T-cell (primary cell): Measurements from ENCODE around the gene TTYH3. TPM values are rescaled to one million over a fixed set of nuclear protein-coding genes. Genes with fewer than 3 reads are reported as not detected.
A peak's percentile ranks its signal among the peaks of the same experiment; 100 is the strongest.
"Not testable (repeated sequence)": the region's sequence is repeated elsewhere in the genome, so short reads cannot be mapped to it uniquely, and the experiment has no call there.

Source experiments
- ATAC-seq, 4 experiments: fragments of 200-7000 bp in 3 of 4; fragments of 150-1000 bp in 1 of 4; cut with Tn5 transposase; replicated peaks in 1 of 4; 1 replicate in 3 of 4; 2 replicates in 1 of 4; pipeline ENCODE4 v1.10.0; 2021; ENCODE audit warnings: moderate library complexity in 3 of 4, mild to moderate bottlenecking in 2 of 4, moderate number of reproducible peaks in 1 of 4
- CTCF ChIA-PET, 2 donors: fragments of 300-600 bp; sonication (Branson Sonifier 250); formaldehyde crosslinking; loops; one replicate each; lab custom pipeline; 2022; ENCODE audit warnings: antibody characterized with exemption in 2 of 2; lab: Charles Lee
- POLR2A ChIA-PET, 2 donors: fragments of 300-600 bp; sonication (Branson Sonifier 250); formaldehyde crosslinking; loops; one replicate each; lab custom pipeline; 2022; ENCODE audit warnings: antibody characterized with exemption in 2 of 2; lab: Charles Lee
- DNase-seq, 35 experiments: peaks; one replicate each; pipeline versions ENCODE4 v3.0.0 to v3.0.0-alpha.2; 2013 to 2023
- H3K27ac ChIP-seq: one replicate; pipeline ENCODE4 v1.5.1; 2013; ENCODE audit warnings: low read length
- H3K27me3 ChIP-seq, 2 experiments: replicated peaks in 1 of 2; 1 replicate in 1 of 2; 2 replicates in 1 of 2; pipeline versions ENCODE4 v1.6.1 to v1.7.0; 2013; ENCODE audit warnings: low read length in 1 of 2, mixed read lengths in 1 of 2; ENCODE audit not compliant: control insufficient read depth in 2 of 2, insufficient read depth in 2 of 2; ENCODE audit errors: extremely low read depth in 1 of 2
- H3K36me3 ChIP-seq, 2 donors: 1 replicate in 1 of 2; 2 replicates in 1 of 2; pipeline versions ENCODE4 v1.6.1 to v1.7.0; 2013; ENCODE audit warnings: low read length in 1 of 2; ENCODE audit not compliant: control insufficient read depth in 2 of 2, insufficient read depth in 1 of 2; ENCODE audit errors: extremely low read depth in 1 of 2
- H3K4me1 ChIP-seq, 2 experiments: 1 replicate in 1 of 2; 2 replicates in 1 of 2; pipeline versions ENCODE4 v1.6.1 to v1.7.0; 2013; ENCODE audit warnings: low read length in 2 of 2, mixed read lengths in 1 of 2; ENCODE audit not compliant: insufficient read depth in 2 of 2, control insufficient read depth in 1 of 2; ENCODE audit errors: extremely low read depth in 1 of 2
- H3K4me3 ChIP-seq, 2 donors: 1 replicate in 1 of 2; 2 replicates in 1 of 2; pipeline versions ENCODE4 v1.5.1 to v1.7.0; 2013; ENCODE audit warnings: mild to moderate bottlenecking in 2 of 2, low read length in 1 of 2, moderate library complexity in 1 of 2; ENCODE audit not compliant: control insufficient read depth in 1 of 2; ENCODE audit errors: extremely low read depth in 1 of 2
- H3K9me3 ChIP-seq: 2 replicates; pipeline ENCODE4 v1.7.0; 2013
- H3K27ac Mint-ChIP-seq, 2 donors: one replicate each; pipeline ENCODE4 v1.8.0; 2020 to 2021; ENCODE audit warnings: mild to moderate bottlenecking in 2 of 2, mixed read lengths in 2 of 2
- H3K27me3 Mint-ChIP-seq, 2 donors: one replicate each; pipeline ENCODE4 v1.8.0; 2021 to 2022; ENCODE audit warnings: mixed read lengths in 2 of 2
- H3K36me3 Mint-ChIP-seq: one replicate; pipeline ENCODE4 v1.8.0; 2021; ENCODE audit warnings: mixed read lengths
- H3K4me1 Mint-ChIP-seq, 3 donors: one replicate each; pipeline ENCODE4 v1.8.0; 2020 to 2022; ENCODE audit warnings: mixed read lengths in 3 of 3, mild to moderate bottlenecking in 1 of 3
- H3K4me3 Mint-ChIP-seq, 3 donors: one replicate each; pipeline ENCODE4 v1.8.0; 2020 to 2022; ENCODE audit warnings: mild to moderate bottlenecking in 3 of 3, mixed read lengths in 3 of 3, moderate library complexity in 3 of 3
- H3K9me3 Mint-ChIP-seq, 3 donors: one replicate each; pipeline ENCODE4 v1.8.0; 2020 to 2022; ENCODE audit warnings: mixed read lengths in 3 of 3
- WGBS: methylation state at CpG from one replicate; pipeline ENCODE4 v1.1.5; 2013; ENCODE audit warnings: missing lambda C conversion rate; ENCODE audit not compliant: insufficient coverage; 5-methylcytosine and 5-hydroxymethylcytosine counted together
- total RNA-seq, 35 experiments: library from RNA in 6 of 35; stranded (reverse) in 6 of 35; fragments of 120-200 nt in 1 of 35; gene quantifications; one replicate each; pipeline versions ENCODE4 v1.2.1 to v1.2.4 and lab custom pipeline; 2013 to 2026

The TTYH3 gene
- total RNA-seq, 5 donors from 2014 or later (not counting 1 experiment from before 2014, with no cell fraction given), result 11.5 to 17.7 (median 14.5) TPM

GRCh38 chr7:2692543-2692942, 60.8 kb downstream of the TTYH3 start:
- Mint-ChIP-seq H3K36me3 (no peaks in the 10 kb centered on the region), H3K9me3 (no peaks in the 10 kb centered on the region), H3K4me1 (peaks cover 5 to 12% (median 11%) of the 10 kb centered on the region in 3 donors), H3K4me3 (no peak overlapping the region), H3K27ac (no peak overlapping the region), H3K27me3 (peaks cover 18 to 31% of the 10 kb centered on the region in 2 donors)
- DNase-seq, result no peak
- H3K27ac ChIP-seq, result no peak overlapping the region
- no peak for ATAC-seq
- no peaks in the 10 kb centered on the region for H3K36me3 ChIP-seq
- ChIA-PET CTCF (interaction anchor here in 1 of 2 donors (1.0 kb wide), 1 partner anchor 18 kb away, joined by 3 read pairs; no protein-coding TSS in a partner anchor), POLR2A (no interaction called here)
- H3K27me3 ChIP-seq, result peaks cover 0 to 49% of the 10 kb centered on the region in 2 experiments
- peaks cover 0 to 25% of the 10 kb centered on the region in 2 experiments for H3K4me1 ChIP-seq
- no peak overlapping the region for H3K4me3 ChIP-seq
- WGBS, result 76% methylated on average over 13 of the region's 14 CpGs
- no peaks in the 10 kb centered on the region for H3K9me3 ChIP-seq

- peaks cover 0 to 24% of the 10 kb centered on the region in 2 experiments for H3K4me1 ChIP-seq
- DNase-seq, H3K36me3 ChIP-seq, H3K9me3 Mint-ChIP-seq, H3K27ac Mint-ChIP-seq, ATAC-seq, H3K4me3 ChIP-seq, H3K36me3 Mint-ChIP-seq, CTCF ChIA-PET, H3K4me3 Mint-ChIP-seq, POLR2A ChIA-PET, H3K27ac ChIP-seq, H3K9me3 ChIP-seq: not testable (repeated sequence)
- WGBS, result 91% methylated on average over 13 of the region's 19 CpGs
- Mint-ChIP-seq H3K4me1 (peaks cover 13 to 17% (median 16%) of the 10 kb centered on the region in 3 donors), H3K27me3 (peaks cover 17 to 27% of the 10 kb centered on the region in 2 donors)
- peaks cover 0 to 42% of the 10 kb centered on the region in 2 experiments for H3K27me3 ChIP-seq
Measured at GRCh38 chr7:2693420-2694121, 61.8 kb downstream of the TTYH3 start.

GRCh38 chr7:2694122-2694436, 62.3 kb downstream of the TTYH3 start:
- CTCF ChIA-PET, H3K27ac ChIP-seq, H3K9me3 Mint-ChIP-seq, ATAC-seq, POLR2A ChIA-PET, H3K36me3 ChIP-seq, DNase-seq, H3K9me3 ChIP-seq, H3K27ac Mint-ChIP-seq, H3K4me3 Mint-ChIP-seq, H3K36me3 Mint-ChIP-seq, H3K4me3 ChIP-seq: not testable (repeated sequence)
- H3K27me3 ChIP-seq, result peaks cover 0 to 37% of the 10 kb centered on the region in 2 experiments
- peaks cover 12 to 22% of the 10 kb centered on the region in 2 donors for H3K27me3 Mint-ChIP-seq
- 89% methylated on average over 6 of the region's 8 CpGs for WGBS
- peaks cover 0 to 24% of the 10 kb centered on the region in 2 experiments for H3K4me1 ChIP-seq
- H3K4me1 Mint-ChIP-seq, result peaks cover 13 to 17% (median 16%) of the 10 kb centered on the region in 3 donors

GRCh38 chr7:2698581-2699288, 66.9 kb downstream of the TTYH3 start:
- H3K4me3 ChIP-seq, result peak overlapping the region; percentile 6 to 25
- DNase-seq (peak; percentile 41 to 81 (median 61)), ATAC-seq (peak; percentile 91 to 93 (median 93))
- H3K4me1 ChIP-seq, result peaks cover 0 to 30% of the 10 kb centered on the region in 2 experiments
- peak overlapping the region; percentile 83 to 85 for H3K27ac Mint-ChIP-seq
- H3K9me3 Mint-ChIP-seq, result no peaks in the 10 kb centered on the region
- H3K27ac ChIP-seq, result no peak overlapping the region
- H3K4me3 Mint-ChIP-seq, result peak overlapping the region; percentile 60 to 71 (median 63)
- WGBS, result 0% methylated on average over 8 of the region's 18 CpGs
- H3K36me3 Mint-ChIP-seq, result no peaks in the 10 kb centered on the region
- H3K9me3 ChIP-seq, result no peaks in the 10 kb centered on the region
- H3K27me3 ChIP-seq, result peaks cover 0 to 4% of the 10 kb centered on the region in 2 experiments
- no peaks in the 10 kb centered on the region for H3K36me3 ChIP-seq
- ChIA-PET POLR2A (interaction anchor here in 1 of 2 donors (0.6 kb wide), 1 partner anchor 17 kb away, joined by 3 read pairs; no protein-coding TSS in a partner anchor), CTCF (interaction anchor here (0.8 to 1.8 kb wide), 5 partner anchors 11 to 21 kb away, joined by 3 to 29 read pairs (median 5); no protein-coding TSS in a partner anchor)
- no peaks in the 10 kb centered on the region for H3K27me3 Mint-ChIP-seq
- peaks cover 24 to 31% (median 27%) of the 10 kb centered on the region in 3 donors for H3K4me1 Mint-ChIP-seq

- DNase-seq (no peak), ATAC-seq (no peak)
- Mint-ChIP-seq H3K27ac (peak overlapping the region; percentile 83 to 85), H3K4me3 (peak overlapping the region; percentile 60 to 71 (median 63)), H3K27me3 (no peaks in the 10 kb centered on the region), H3K36me3 (no peaks in the 10 kb centered on the region), H3K9me3 (no peaks in the 10 kb centered on the region), H3K4me1 (peaks cover 24 to 31% (median 27%) of the 10 kb centered on the region in 3 donors)
- 10% methylated on average over 7 of the region's 15 CpGs for WGBS
- POLR2A ChIA-PET, result no interaction called here
- CTCF ChIA-PET, result interaction anchor here (0.6 to 1.8 kb wide), 6 partner anchors 9 to 20 kb away, joined by 3 to 29 read pairs (median 4); no protein-coding TSS in a partner anchor
- H3K27me3 ChIP-seq, result peaks cover 0 to 4% of the 10 kb centered on the region in 2 experiments
- peaks cover 0 to 30% of the 10 kb centered on the region in 2 experiments for H3K4me1 ChIP-seq
- H3K27ac ChIP-seq, result no peak overlapping the region
- H3K9me3 ChIP-seq, result no peaks in the 10 kb centered on the region
- H3K36me3 ChIP-seq, result no peaks in the 10 kb centered on the region
- peak overlapping the region; percentile 6 to 25 for H3K4me3 ChIP-seq
Measured at GRCh38 chr7:2699289-2699620, 67.5 kb downstream of the TTYH3 start.

GRCh38 chr7:2700141-2700850, 68.5 kb downstream of the TTYH3 start:
- peak overlapping the region in 2 of 3 donors; percentile 22 to 71 for H3K4me3 Mint-ChIP-seq
- CTCF ChIA-PET, result interaction anchor here in 1 of 2 donors (1.4 kb wide), 1 partner anchor 10 kb away, joined by 7 read pairs; no protein-coding TSS in a partner anchor
- H3K4me3 ChIP-seq, result no peak overlapping the region
- DNase-seq (no peak), ATAC-seq (no peak)
- no peaks in the 10 kb centered on the region for H3K9me3 Mint-ChIP-seq
- peaks cover 0 to 30% of the 10 kb centered on the region in 2 experiments for H3K4me1 ChIP-seq
- peaks cover 24 to 31% (median 27%) of the 10 kb centered on the region in 3 donors for H3K4me1 Mint-ChIP-seq
- POLR2A ChIA-PET, result interaction anchor here in 1 of 2 donors (0.6 kb wide), 1 partner anchor 9 kb away, joined by 6 read pairs; no protein-coding TSS in a partner anchor
- H3K9me3 ChIP-seq, result no peaks in the 10 kb centered on the region
- no peak overlapping the region for H3K27ac ChIP-seq
- H3K27me3 Mint-ChIP-seq, result no peaks in the 10 kb centered on the region
- H3K27ac Mint-ChIP-seq, result peak overlapping the region in 1 of 2 donors; percentile 59
- no peaks in the 10 kb centered on the region for H3K36me3 Mint-ChIP-seq
- 96% methylated on average over 40 of the region's 40 CpGs for WGBS
- H3K36me3 ChIP-seq, result no peaks in the 10 kb centered on the region
- no peaks in the 10 kb centered on the region for H3K27me3 ChIP-seq
